SIG-M5 treated with dmso at 0.1 percent for 504 hours (cell line): Measurements from ENCODE around the gene VPS9D1.
"Not testable (repeated sequence)": the region's sequence is repeated elsewhere in the genome, so short reads cannot be mapped to it uniquely, and the experiment has no call there.

Source experiments
- DNase-seq: peaks from one replicate; lab custom pipeline; 2025; ENCODE audit not compliant: unreplicated experiment; lab: John Stamatoyannopoulos, UW

The VPS9D1 gene

DNA sequence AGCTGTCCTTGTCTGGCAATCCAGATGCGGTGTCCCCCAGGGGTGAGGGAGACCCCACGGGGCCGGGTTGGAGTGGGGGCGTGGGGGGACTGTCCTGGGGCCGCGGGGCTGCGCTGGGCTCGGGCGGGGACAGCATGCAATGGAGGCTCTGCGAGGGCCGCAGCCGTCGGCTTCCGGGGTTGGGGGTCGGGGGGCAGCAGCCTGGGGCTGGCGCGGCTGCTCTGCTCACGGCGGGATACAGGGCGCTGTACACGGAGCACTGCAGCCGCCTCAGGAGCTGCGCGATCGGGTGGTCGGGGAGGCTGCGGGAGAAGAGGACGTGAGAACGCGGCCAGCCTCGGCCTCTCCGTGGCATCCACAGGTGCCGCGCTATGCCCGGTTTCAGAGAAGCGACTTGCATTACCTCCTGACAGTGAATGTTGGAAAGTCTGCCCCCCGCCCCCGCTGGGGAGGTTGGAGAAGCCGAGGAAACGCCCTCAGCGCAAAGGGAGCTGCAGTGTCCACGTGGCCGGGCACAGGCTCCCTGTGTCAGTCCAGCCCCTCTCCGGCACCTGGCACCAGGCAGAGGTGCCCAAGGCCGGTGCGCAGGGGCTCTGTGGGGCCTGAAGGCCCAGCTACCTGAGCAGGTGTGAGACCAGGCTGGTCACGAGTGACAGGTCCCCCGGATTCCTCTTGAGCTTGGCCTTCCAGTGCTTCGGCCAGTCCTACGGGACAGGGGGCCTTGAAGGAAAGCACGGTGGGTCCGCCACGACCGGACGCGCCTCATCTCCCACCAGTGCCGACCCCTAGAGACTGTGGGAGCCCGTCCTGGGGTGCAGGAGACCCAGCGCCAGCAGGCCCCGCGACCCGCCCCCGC lies 9.8 kb downstream of the VPS9D1 start:
- no peak for DNase-seq

DNA sequence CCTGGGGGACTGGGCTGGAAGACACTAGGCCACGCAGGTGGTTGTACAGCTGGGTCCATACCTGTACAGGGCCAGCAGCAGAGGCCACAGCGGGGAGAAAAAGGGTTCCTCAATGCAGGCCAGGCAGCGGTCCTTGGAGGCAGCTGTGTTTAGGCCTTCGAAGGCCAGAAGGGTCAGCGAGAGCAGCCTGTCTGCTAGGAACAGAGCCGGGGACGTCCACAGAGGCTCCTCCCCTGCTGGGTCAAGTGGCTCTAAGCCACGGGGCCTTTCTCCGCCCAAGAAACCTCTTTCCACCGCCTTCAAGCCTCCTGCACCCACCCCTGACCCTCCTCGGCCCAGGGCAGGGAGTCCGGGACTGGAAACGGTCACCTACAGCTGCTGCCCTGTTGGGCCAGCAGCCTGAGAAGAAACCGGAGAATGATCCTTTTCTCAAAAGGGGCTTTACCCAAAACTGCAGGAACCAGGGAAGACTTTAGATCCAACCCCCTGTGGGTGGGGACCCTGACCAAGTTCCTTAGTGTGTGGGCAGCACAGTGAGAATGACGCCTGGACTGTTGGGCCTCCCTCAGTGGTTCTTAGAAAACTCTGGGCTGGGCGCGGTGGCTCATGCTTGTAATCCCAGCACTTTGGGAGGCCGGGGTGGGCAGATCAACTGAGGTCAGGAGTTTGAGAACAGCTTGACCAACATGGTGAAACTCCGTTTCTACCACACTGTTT lies 10.8 kb downstream of the VPS9D1 start:
- no peak for DNase-seq

GRCh38 chr16:89709166-89709565 lies 11.5 kb downstream of the VPS9D1 start:
- no peak for DNase-seq

DNA sequence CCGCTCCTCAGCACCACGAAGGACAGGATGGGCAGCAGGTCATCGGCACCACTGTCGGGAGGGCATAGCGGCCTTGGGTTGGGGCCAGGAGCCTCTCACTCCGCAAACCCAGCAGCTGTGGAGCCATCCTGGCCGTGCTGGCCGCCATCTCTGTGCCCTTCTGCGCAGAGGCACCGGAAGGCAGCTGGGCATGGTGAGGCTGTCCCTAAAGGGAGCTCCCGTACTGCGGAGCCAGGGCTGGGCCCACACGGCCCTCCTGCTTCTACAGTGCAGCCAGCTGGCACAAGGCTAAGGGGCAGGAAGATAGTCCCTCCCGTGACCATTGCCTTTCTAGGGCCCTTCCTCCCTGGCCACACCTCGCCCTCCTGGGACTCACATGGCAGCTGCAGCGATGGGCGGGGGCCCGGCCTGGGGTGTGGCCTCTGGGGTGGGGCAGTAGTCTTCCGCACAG lies 12.2 kb downstream of the VPS9D1 start:
- no peak for DNase-seq

- DNase-seq: no peak
These were observed 13.0 kb downstream of the VPS9D1 start for GRCh38 chr16:89707695-89708094.

GRCh38 chr16:89706518-89707260 lies 14.0 kb downstream of the VPS9D1 start:
- DNase-seq: no peak

DNA sequence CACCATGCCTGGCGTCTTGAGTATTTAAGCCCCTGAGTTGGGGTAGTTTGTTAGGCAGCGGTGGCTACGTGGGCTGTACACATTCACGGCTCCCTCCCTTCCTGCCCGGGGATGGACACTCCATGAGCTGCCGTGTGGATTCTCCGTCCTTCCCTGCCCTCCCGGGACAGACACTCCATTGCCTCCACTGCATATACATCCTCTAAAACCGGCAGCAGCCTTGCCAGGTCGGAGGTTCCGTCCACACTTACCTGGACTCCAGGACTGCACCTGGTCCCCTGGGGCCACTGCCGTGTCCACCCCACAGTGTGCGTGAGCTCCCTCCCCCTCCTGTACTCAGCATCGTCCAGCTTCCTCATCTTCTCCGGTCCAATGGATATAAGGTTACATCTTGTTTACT lies 15.7 kb downstream of the VPS9D1 start:
- no peak for DNase-seq

DNA sequence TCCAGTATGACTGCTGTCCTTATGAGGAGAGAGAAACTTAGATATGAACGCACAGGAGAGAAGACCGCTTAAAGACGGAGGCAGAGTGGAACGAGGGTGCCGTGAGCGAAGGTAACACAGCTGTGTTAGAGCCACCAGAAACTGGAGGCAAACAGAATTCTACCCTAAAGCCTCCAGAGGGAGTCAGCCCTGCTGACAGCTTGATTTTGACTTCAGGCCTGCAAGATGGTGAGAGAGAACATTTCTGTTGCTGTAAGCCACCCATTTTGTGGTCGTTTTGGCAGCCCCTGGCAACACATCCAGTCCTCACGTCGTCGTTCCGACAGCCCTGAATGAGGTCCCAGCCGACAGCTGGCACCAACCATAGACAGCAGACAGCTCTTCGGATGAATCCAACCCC lies 16.4 kb downstream of the VPS9D1 start:
- no peak for DNase-seq

DNA sequence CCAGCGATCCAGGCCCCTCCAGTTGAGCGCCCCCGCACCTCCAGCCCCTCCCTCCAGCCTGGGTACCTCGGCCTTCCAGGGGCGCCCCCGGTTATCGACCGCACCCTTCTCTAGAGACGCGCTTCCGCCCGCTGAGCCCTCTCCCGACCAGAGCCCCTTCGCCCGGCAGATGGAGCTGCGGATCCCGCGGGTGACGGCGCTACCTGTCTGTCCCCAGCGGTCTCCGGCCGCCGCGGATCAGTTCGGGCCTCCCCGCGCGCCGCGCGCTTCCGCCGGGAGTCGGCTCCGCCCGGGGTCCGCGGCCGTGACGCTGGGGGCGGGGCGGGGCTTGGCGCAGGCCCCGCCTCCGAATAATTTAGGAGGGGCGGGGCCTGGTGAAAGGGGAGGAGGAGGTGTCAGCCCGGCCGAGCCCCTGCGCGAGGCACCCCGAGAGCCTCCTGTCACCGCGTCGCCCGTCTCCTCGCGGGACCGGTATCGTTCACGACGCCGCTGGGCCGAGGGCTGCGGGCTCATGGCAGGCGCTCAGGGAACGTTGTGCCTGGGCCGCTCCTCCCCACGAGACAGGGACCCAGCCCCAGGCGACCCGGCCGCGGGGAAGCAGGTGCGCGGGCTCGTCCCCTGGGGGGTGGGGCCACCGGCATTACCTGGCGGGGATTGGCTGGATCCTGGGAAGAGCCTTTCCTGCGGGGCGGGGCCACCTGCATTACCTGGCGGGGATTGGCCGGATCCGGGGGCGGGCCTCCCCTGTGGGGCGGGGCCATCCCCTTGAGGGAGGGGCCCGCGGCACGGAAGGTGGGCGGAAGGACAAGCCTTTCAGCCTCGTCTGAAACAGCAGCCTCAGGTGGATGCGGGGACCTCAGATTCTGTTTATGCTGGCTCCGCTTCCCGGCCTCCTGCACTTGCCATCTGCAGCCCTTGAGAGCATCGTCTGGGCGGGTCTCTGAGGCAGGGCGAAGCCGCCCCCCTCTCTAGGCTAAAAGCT lies 19.0 kb downstream of the VPS9D1 start, which contains the start of gene SPATA2L:
Gene SPATA2L, minus strand, starts transcription at position 281 of the 982 bp plus-strand sequence. CDS start 473 bp downstream, outside the sequence.
- peak; percentile 91 for DNase-seq

- peak; percentile 36 for DNase-seq
These were observed 19.9 kb downstream of the VPS9D1 start for GRCh38 chr16:89700649-89701424.

DNA sequence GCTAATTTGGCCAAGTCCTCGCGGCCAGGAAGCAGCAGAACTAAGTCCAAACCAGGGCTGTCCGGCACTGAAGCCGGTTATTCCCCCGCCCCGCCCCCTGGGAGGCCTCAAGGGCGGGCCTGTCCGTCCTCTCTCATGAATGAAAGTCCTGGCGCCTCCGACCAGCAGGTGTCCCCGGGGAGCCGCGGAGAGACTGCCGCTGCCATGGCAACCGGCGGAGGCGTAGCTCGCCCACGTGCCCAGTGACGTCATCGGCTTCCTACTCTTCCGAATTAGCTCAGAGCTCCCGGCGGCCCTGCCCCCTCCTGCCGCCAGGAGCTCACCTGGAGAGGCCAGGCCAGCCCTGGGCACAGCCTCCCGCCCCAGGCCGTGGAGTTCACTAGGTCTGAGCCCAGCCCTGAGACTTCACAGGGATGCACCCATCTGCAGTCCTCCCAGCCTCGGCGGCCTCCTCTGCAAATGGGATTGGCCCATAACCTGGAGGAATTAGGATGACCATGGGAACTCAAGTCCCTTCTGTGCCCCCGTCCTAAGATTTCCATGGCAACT lies 20.5 kb downstream of the VPS9D1 start:
- peak; percentile 98 for DNase-seq

DNA sequence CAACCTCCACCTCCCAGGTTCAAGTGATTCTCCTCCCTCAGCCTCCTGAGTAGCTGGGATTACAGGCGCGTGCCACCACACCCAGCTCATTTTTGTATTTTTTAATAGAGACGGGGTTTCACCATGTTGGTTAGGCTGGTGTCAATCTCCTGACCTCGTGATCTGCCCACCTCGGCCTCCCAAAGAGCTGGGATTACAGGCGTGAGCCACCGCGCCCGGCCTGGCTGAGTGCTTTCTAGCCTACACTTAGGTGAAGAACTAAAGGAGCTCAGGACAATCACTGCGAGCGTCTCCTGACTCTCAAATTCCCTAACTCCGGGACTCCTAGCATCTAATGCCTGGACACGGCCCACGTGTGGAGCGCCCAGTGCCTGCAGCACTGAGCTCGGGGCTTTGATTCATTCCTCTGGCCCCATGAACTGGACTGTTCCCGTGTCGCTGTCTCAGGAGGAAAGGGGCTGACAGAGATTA lies 21.0 kb downstream of the VPS9D1 start:
- not testable (repeated sequence) for DNase-seq

DNA sequence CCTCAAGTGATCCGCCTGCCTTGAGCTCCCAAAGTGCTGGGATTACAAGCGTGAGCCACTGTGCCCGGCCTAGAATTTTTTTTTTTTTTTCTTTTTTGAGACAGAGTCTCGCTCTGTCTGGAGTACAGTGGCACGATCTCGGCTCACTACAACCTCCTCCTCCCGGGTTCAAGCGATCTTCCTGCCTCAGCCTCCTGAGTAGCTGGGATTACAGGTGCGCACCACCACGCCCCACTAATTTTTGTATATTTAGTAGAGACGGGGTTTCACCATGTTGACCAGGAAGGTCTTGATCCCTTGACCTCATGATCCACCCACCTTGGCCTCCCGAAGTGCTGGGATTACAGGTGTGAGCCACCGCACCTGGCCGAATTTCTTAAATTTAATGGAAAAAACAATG lies 22.0 kb downstream of the VPS9D1 start:
- DNase-seq: not testable (repeated sequence)

DNA sequence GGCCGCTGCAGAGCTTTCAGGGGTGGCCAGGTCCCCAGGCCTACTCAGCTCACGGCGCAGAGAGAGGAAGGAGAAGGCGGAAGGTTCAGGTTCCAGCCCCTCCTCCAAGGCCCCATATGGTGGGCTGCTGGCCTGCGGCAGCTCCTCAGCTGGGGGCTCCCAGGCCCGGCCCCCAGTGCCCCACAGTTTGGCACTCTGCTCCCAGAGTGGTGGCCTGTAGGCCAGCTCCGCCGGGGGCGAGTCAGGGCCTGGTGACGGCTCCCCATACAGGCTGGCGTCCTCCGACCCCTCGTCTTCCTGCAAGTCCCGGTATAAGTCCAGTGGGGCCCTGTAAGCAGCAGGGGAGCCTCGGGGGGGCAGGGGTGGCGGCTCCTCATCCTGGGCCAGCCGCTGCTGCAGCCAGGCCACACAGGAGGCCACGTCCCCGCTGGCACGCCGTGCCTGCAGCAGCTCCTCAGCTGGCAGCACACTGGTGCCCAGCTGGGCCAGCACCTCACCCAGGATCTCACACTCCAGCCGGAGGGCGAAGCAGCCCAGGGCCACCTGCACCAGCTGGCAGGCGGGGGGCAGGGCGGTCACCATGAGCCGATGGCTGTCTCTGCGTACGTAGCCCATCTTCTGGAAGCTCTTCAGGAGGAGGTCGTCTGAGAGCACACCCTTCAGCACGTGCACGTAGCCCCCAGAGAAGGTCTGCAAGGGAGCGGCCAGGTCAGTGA lies 22.9 kb downstream of the VPS9D1 start:
- DNase-seq: no peak

DNA sequence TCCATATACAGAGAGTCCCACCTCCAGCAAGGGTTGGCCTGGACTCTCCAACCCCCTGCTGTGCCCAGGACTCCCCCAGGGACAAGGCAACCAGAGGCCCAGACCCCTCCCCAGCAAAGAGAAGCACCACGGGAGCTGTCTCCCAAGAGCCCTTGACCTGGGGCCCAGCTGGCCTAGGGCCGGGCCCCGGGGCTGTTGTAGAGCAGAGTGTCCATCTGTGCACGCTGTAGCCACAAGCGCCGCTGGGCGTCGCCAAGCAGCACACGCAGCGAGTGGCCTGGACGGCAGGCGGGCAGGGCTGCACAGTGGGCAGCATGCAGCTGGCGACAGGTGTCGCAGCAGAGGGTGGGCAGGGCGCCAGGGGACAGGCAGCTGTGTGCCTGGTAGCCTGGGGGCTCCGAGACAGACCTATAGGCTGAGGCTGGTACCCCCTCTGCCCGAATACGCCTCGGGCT lies 23.5 kb downstream of the VPS9D1 start:
- DNase-seq: no peak

DNA sequence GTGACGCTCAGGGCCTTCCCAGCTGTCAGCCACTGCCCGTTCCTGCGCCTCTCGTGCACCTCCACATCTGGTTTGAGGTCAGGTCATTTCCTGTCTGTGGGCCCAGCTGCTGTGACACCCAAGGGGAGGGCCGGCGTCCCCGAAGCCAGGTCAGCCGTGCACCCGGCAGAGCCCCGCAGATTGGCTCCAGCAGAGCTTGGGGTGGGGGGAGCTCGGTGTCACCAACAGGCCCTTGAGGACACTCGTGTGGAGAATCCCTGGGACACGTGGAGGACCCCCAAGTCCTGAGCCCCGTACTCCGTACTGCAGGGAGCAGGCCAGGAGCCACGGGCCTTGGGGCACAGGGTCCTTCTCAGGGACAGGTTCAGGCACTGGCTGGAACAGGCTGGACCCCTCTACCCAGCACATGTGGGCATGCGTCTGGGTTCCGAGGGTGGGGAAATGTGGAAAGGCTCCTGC lies 24.0 kb downstream of the VPS9D1 start:
- no peak for DNase-seq

- DNase-seq: no peak
These were observed 24.6 kb downstream of the VPS9D1 start for GRCh38 chr16:89695875-89696669.
